Activated CD8-positive, alpha-beta memory T cell treated with anti-CD3 and anti-CD28 coated beads for 36 hours (primary cell): ENCODE results near the gene KCNJ12. TPM values are rescaled to one million over a fixed set of nuclear protein-coding genes. Genes with fewer than 3 reads are reported as not detected.
"Not testable (repeated sequence)": the region's sequence is repeated elsewhere in the genome, so short reads cannot be mapped to it uniquely, and the experiment has no call there.

Experiments
- CTCF ChIA-PET: fragments of 350-600 bp; sonication (Branson Sonifier 250); formaldehyde crosslinking; loops from one replicate; lab custom pipeline; 2021; ENCODE audit warnings: antibody characterized with exemption; lab: Charles Lee
- POLR2A ChIA-PET: fragments of 350-600 bp; sonication (Branson Sonifier 250); formaldehyde crosslinking; loops from one replicate; lab custom pipeline; 2021; ENCODE audit warnings: antibody characterized with exemption; lab: Charles Lee
- total RNA-seq, 2 experiments: library from RNA; stranded (reverse); gene quantifications; one replicate each; pipeline ENCODE4 v1.2.3, GENCODE V29; 2021

Gene KCNJ12
- total RNA-seq, 2 experiments from 2014 or later: not detected

- CTCF ChIA-PET, POLR2A ChIA-PET: not testable (repeated sequence)
Measured at GRCh38 chr17:21348081-21348925, 27.9 kb upstream of the KCNJ12 start.

- POLR2A ChIA-PET, CTCF ChIA-PET: not testable (repeated sequence)
Measured at GRCh38 chr17:21348926-21349261, 27.3 kb upstream of the KCNJ12 start.

GRCh38 chr17:21349358-21350050, 26.7 kb upstream of the KCNJ12 start:
- CTCF ChIA-PET, POLR2A ChIA-PET: not testable (repeated sequence)

- CTCF ChIA-PET, POLR2A ChIA-PET: not testable (repeated sequence)
Measured at GRCh38 chr17:21350495-21350894, 25.7 kb upstream of the KCNJ12 start.

- CTCF ChIA-PET: no interaction called here
- POLR2A ChIA-PET: no interaction called here
Measured at GRCh38 chr17:21351366-21352065, 24.6 kb upstream of the KCNJ12 start.

GRCh38 chr17:21352221-21352980, 23.8 kb upstream of the KCNJ12 start:
- CTCF ChIA-PET: no interaction called here
- POLR2A ChIA-PET: no interaction called here

GRCh38 chr17:21352981-21353265, 23.2 kb upstream of the KCNJ12 start:
- ChIA-PET CTCF (no interaction called here), POLR2A (no interaction called here)

GRCh38 chr17:21353326-21354010, 22.7 kb upstream of the KCNJ12 start:
- CTCF ChIA-PET: no interaction called here
- POLR2A ChIA-PET: no interaction called here

GRCh38 chr17:21354796-21355385, 21.3 kb upstream of the KCNJ12 start:
- CTCF ChIA-PET: no interaction called here
- POLR2A ChIA-PET: no interaction called here

GRCh38 chr17:21355586-21355985, 20.6 kb upstream of the KCNJ12 start:
- ChIA-PET POLR2A (no interaction called here), CTCF (no interaction called here)

GRCh38 chr17:21356537-21357127, 19.5 kb upstream of the KCNJ12 start:
- CTCF ChIA-PET: no interaction called here
- POLR2A ChIA-PET: no interaction called here

- CTCF ChIA-PET: no interaction called here
- POLR2A ChIA-PET: no interaction called here
Measured at GRCh38 chr17:21357281-21357680, 18.9 kb upstream of the KCNJ12 start.

- ChIA-PET CTCF (no interaction called here), POLR2A (no interaction called here)
Measured at GRCh38 chr17:21357696-21358656, 18.2 kb upstream of the KCNJ12 start.

GRCh38 chr17:21358682-21359482, 17.3 kb upstream of the KCNJ12 start:
- POLR2A ChIA-PET: no interaction called here
- CTCF ChIA-PET: no interaction called here

GRCh38 chr17:21359483-21359840, 16.7 kb upstream of the KCNJ12 start:
- ChIA-PET POLR2A (no interaction called here), CTCF (no interaction called here)

- POLR2A ChIA-PET: no interaction called here
- CTCF ChIA-PET: no interaction called here
Measured at GRCh38 chr17:21360048-21360447, 16.1 kb upstream of the KCNJ12 start.
